HG02588 (cell line): ENCODE data around the gene RSBN1L.
"Not testable (repeated sequence)": the region's sequence is repeated elsewhere in the genome, so short reads cannot be mapped to it uniquely, and the experiment has no call there.

Experiments
- ATAC-seq: cut with Tn5 transposase; IDR thresholded peaks from one replicate; pipeline ENCODE4 v1.9.1; 2021; ENCODE audit warnings: mild to moderate bottlenecking, moderate library complexity; ENCODE audit not compliant: unreplicated experiment

RSBN1L gene

GRCh38 chr7:77765481-77765880, 69.2 kb downstream of the RSBN1L start:
- no peak for ATAC-seq

GRCh38 chr7:77765906-77766800, 69.9 kb downstream of the RSBN1L start:
- no peak for ATAC-seq

DNA sequence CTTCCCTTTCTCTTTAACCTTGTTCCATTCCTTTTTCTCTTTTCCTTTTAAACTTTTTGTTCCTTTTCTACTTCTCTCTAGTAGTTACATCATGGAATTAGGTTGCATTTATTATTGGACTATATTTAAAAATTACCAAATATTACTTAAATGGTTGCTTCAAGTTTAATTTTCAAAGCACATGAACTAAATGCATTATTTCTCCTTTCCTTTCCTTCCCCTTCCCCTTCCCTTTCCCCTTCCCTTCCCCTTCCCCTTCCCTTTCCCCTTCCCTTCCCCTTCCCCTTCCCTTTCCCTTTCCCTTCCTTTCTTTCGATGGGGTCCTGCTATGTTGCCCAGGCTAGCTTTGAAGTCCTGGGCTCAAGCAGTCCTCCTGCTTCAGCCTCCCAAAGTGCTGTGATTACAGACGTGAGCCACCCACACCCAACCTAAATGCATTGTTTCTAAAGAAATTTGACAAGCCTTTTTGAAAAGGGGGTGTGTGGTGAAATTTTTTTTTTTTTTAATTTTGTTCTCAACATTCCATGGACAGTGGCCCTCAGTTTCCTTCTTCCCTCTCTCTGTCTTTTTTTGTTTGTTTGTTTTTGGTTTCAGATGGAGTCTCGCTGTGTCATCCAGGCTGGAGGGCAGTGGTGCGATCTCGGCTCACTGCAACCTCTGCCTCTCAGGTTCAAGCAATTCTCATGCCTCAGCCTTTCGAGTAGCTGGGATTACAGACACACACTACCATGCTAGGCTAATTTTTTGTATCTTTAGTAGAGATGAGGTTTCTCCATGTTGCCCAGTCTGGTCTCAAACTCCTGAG, 70.7 kb downstream of the RSBN1L start:
- no peak for ATAC-seq

DNA sequence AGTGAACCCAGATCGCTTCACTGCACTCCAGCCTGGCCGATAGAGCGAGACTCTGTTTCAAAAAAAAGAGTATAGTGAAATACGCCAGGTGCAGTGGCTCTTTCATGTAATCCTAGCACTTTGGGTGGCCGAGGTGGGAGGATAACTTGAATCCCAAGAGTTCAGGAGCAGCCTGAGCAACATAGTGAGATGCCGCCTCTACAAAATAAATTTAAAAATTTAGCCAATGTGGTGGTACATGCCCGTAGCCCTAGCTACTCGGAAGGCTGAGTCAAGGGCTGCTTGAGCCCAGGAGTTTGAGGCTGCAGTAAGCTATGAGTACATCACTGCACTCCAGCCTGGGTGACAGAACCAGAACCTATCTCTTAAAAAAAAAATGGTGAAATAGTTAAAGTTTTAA, 74.1 kb downstream of the RSBN1L start:
- ATAC-seq = no peak

DNA sequence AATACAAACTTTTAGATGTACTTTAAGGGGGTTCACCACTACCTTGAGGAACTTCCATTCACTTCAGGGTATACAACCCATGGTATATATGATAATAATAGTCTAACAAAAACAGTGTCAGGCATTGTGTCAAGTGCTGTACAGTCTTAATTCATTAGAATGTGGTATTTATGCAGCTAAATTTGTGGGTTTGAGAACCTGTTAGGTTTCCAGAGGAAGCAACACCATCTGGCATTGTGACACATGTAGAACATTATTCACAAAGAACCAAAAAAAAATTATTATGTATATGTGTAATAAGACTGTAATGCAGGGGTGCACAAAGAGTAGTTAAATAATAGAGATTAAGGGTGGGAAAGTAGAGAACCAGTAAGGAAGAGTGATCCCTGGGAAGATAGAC, 75.6 kb downstream of the RSBN1L start:
- ATAC-seq = no peak

GRCh38 chr7:77778535-77778934, 82.3 kb downstream of the RSBN1L start:
- no peak for ATAC-seq

GRCh38 chr7:77782383-77782782, 86.1 kb downstream of the RSBN1L start:
- ATAC-seq = no peak

- no peak for ATAC-seq
Measured at GRCh38 chr7:77783111-77783510, 86.9 kb downstream of the RSBN1L start.

GRCh38 chr7:77783545-77783944, 87.3 kb downstream of the RSBN1L start:
- ATAC-seq = no peak

GRCh38 chr7:77784426-77784825, 88.2 kb downstream of the RSBN1L start:
- not testable (repeated sequence) for ATAC-seq

- no peak for ATAC-seq
Measured at GRCh38 chr7:77786018-77786417, 89.8 kb downstream of the RSBN1L start.

GRCh38 chr7:77786741-77787140, 90.5 kb downstream of the RSBN1L start:
- ATAC-seq = no peak

DNA sequence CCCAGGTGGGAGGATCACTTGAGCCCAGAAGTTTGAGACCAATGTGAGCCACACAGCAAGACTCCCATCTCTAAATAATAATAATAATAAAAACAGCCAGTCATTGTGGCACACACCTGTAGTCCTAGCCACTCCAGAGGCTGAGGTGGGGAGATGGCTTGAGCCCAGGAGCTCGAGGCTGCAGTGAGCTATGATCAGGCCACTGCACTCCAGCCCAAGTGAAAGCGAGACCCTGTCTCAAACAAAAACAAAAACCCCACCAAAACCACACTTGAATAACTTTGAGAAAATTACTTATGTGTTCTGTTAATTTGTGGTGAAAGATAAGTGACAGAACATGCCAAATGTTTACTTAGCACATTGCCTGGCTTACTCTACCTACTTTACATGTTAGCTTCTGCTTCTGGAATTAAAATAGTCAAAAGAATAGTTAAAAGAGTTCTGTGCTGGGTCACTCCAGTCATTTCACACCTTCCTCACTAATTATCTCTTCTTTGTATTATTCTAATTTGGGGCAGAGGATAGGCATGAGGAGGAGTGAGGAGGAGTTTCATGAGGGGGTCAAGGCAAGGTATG, 92.2 kb downstream of the RSBN1L start:
- ATAC-seq = no peak

DNA sequence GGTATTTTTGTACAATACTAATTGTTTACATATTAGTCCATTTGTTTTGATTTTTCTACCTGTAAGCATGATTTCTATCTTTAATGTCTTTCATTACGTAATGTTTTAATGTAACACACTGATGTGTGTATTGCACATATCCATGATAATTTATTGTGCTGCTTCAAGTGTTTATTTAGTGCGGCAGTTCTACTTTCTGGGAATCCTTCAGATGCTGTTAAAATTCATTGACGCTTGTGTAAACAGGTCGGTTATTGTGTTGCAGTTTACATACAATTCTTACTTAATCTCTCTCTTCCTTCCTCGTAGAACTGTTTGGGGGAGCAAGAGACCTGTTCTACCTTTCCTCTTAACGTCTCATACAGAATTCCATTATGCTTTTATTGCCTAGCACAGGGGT, 95.1 kb downstream of the RSBN1L start:
- no peak for ATAC-seq

DNA sequence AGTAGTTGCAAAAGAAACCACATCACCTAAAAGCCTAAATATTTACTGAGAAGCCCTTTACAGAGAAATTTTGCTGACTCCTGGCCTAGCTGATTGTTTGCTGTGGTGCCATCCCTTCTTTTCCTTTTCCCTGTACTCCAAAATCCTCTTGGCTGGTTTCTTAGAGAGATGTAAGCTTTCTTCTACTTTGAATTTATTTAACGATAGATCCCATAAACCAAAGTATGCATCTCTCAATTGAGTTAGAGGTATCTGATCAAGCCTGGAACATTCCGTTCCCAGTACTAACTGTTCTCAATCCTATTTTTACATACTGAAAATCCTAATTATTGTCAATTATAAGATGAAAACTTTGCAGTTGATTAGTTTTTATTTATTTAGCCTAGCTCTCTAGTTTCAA, 95.7 kb downstream of the RSBN1L start:
- ATAC-seq = no peak

DNA sequence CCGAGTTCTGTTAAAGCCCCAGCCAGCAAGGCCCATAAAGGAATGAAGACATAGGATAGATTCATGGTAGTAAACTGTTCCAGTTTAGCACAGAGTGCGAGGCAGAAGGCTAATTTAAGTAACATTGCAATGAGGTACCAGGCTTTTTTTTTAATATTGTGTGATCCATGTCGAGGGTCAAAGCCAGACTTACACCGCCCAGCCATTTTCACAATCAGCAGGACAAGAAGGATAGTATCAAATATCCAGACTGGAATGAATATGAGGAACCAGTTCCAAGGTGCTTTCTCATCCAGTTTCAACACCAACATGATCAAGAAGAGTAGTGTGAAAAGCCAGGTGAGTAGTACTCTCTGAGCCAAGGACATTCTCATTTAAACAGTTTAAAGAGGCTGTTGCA, 97.7 kb downstream of the RSBN1L start:
- ATAC-seq = no peak

GRCh38 chr7:77796109-77796508, 99.8 kb downstream of the RSBN1L start:
- no peak for ATAC-seq

- no peak for ATAC-seq
Measured at GRCh38 chr7:77796960-77797359, 100.7 kb downstream of the RSBN1L start.

DNA sequence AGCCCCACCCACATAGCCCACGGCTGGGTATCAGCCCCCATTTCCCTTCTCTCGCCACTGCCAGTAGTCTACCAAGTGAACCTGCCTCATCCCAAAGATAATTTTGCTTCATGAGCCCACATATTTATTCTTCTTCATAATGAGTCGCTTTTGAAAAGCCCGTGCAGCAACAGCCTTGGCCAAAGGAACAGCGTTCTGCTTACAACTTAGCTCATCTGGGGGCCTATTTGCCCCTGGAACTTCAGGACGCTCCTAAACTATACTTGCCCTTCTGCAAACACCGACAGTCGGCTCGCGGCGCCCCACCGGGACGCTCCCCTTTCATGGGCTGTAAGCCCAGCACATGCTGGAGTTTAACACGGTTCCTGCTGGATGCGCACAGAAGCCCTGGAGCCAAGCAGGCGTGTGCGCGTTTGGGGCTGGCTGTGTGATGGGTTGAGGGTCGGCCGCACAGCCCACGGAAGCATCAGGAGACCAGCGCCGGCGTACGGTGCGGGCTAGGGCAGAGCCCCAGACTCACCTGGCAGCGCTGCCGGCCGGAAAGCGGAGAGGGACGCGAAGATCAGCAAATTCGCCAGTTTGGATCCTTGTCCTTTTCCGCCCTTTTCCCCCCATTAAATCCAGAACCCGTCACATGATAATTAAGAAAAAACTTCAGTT, 101.6 kb downstream of the RSBN1L start:
- peak; percentile 24 for ATAC-seq

- ATAC-seq = peak; percentile 89
Measured at GRCh38 chr7:77798394-77799077, 102.3 kb downstream of the RSBN1L start, which contains the start of the genes PHTF2 and TMEM60. TSS of gene PHTF2 (plus strand) at chr7:77798773. TSS of gene TMEM60 (minus strand) at chr7:77798434. CDS start at chr7:77794373, 4,061 bp downstream.
